Osteoblast (primary cell): ENCODE data around the gene ZNF710. TPM values are rescaled to one million over a fixed set of nuclear protein-coding genes. Genes with fewer than 3 reads are reported as not detected.

ENCODE experiments used
- DNase-seq: peaks from one replicate; pipeline ENCODE4 v3.0.0; 2011; ENCODE audit warnings: low spot score, mixed read lengths; ENCODE audit not compliant: insufficient read length; ENCODE audit errors: missing footprints
- H2AFZ ChIP-seq: 2 replicates; pipeline ENCODE4 v1.6.0; 2011; ENCODE audit warnings: mild to moderate bottlenecking, low read length
- H3K27ac ChIP-seq: 2 replicates; pipeline ENCODE4 v1.5.1; 2011; ENCODE audit warnings: mild to moderate bottlenecking, low read depth, low read length, moderate library complexity
- H3K27me3 ChIP-seq: 2 replicates; pipeline ENCODE4 v1.6.0; 2012; ENCODE audit warnings: mild to moderate bottlenecking, control low read depth, inconsistent platforms, low read length, moderate library complexity; ENCODE audit not compliant: insufficient read depth
- H3K36me3 ChIP-seq: 2 replicates; pipeline ENCODE4 v1.5.1; 2011; ENCODE audit warnings: mild to moderate bottlenecking, low read length, control low read depth, moderate library complexity; ENCODE audit not compliant: insufficient read depth
- H3K4me1 ChIP-seq: 2 replicates; pipeline ENCODE4 v1.5.1; 2011; ENCODE audit warnings: mild to moderate bottlenecking, low read length, control low read depth, moderate library complexity; ENCODE audit not compliant: insufficient read depth
- H3K4me2 ChIP-seq: 2 replicates; pipeline ENCODE4 v1.6.0; 2011; ENCODE audit warnings: mild to moderate bottlenecking, low read length; ENCODE audit not compliant: insufficient read depth
- H3K4me3 ChIP-seq: fragments of 200-600 bp; sonication (generic); 3 replicates; pipeline ENCODE4 v1.5.1; 2012; ENCODE audit warnings: mild to moderate bottlenecking, low read length, inconsistent platforms; ENCODE audit not compliant: insufficient read depth
- H3K79me2 ChIP-seq: 2 replicates; pipeline ENCODE4 v1.6.0; 2012; ENCODE audit warnings: mild to moderate bottlenecking, low read length, control low read depth, inconsistent platforms; ENCODE audit not compliant: insufficient read depth
- H3K9me3 ChIP-seq: 2 replicates; pipeline ENCODE4 v1.5.1; 2011; ENCODE audit warnings: low read depth, low read length, control low read depth
- H4K20me1 ChIP-seq: 2 replicates; pipeline ENCODE4 v1.6.0; 2012; ENCODE audit warnings: mild to moderate bottlenecking, low read length, control low read depth; ENCODE audit not compliant: insufficient read depth
- CTCF ChIP-seq: IDR thresholded peaks from 2 replicates; pipeline ENCODE4 v1.5.1; 2011; ENCODE audit warnings: mild to moderate bottlenecking, low read depth, low read length, moderate library complexity; ENCODE audit errors: extremely low read depth
- total RNA-seq: library from RNA; depleted of rRNA; stranded (reverse); fragments of >200 nt; gene quantifications from 2 replicates; pipeline ENCODE4 v1.2.3, GENCODE V29; 2012

Gene ZNF710
- total RNA-seq, 1 donor: 10.9 TPM

DNA sequence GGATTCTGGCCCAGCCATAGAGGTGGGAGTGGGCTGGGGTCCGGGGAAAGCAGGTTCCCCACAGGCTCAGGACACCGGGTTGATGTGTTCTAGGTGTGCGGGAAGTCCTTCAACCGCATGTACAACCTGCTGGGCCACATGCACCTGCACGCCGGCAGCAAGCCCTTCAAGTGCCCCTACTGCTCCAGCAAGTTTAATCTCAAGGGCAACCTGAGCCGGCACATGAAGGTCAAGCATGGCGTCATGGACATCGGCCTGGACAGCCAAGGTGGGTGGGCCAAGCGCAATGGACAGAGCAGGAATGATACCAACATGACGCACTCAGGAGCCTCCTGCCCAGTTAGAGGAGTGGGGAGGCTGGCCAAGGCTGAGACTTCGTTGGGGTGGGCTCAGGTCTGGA lies 72.9 kb downstream of the ZNF710 start:
- Histone ChIP-seq H3K36me3 (peaks cover 26% of the 10 kb centered on the region), H4K20me1 (no peaks in the 10 kb centered on the region), H3K4me1 (no peaks in the 10 kb centered on the region), H2AFZ (no peak overlapping the region), H3K27me3 (no peaks in the 10 kb centered on the region), H3K4me2 (no peak overlapping the region), H3K79me2 (no peaks in the 10 kb centered on the region), H3K4me3 (no peak overlapping the region), H3K9me3 (no peaks in the 10 kb centered on the region), H3K27ac (no peak overlapping the region)
- DNase-seq: no peak
- TF ChIP-seq CTCF: no peak

DNA sequence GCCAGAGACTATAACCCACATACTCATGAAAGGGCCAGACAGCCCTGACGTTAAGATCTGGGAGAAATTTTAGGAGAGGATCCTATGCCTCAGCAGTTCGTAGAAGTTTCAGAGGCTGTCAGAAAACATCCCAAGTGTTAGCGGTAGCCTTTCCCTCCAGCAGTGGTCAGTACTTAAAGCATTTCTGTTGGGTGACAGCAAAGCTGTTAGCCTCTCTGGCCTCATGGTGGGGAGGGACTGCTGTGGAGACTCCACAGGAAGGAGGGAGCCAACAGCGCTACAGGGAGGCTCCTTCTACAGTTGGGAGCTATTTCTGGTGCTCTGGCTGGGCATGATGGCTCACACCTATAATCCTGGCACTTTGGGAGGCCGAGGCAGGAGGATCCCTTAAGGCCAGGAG lies 73.8 kb downstream of the ZNF710 start:
- Histone ChIP-seq H3K4me2 (no peak overlapping the region), H3K27ac (no peak overlapping the region), H3K4me1 (no peaks in the 10 kb centered on the region), H4K20me1 (no peaks in the 10 kb centered on the region), H3K4me3 (no peak overlapping the region), H2AFZ (no peak overlapping the region), H3K36me3 (peaks cover 28% of the 10 kb centered on the region), H3K27me3 (no peaks in the 10 kb centered on the region), H3K79me2 (no peaks in the 10 kb centered on the region), H3K9me3 (no peaks in the 10 kb centered on the region)
- DNase-seq: no peak
- TF ChIP-seq CTCF: no peak

DNA sequence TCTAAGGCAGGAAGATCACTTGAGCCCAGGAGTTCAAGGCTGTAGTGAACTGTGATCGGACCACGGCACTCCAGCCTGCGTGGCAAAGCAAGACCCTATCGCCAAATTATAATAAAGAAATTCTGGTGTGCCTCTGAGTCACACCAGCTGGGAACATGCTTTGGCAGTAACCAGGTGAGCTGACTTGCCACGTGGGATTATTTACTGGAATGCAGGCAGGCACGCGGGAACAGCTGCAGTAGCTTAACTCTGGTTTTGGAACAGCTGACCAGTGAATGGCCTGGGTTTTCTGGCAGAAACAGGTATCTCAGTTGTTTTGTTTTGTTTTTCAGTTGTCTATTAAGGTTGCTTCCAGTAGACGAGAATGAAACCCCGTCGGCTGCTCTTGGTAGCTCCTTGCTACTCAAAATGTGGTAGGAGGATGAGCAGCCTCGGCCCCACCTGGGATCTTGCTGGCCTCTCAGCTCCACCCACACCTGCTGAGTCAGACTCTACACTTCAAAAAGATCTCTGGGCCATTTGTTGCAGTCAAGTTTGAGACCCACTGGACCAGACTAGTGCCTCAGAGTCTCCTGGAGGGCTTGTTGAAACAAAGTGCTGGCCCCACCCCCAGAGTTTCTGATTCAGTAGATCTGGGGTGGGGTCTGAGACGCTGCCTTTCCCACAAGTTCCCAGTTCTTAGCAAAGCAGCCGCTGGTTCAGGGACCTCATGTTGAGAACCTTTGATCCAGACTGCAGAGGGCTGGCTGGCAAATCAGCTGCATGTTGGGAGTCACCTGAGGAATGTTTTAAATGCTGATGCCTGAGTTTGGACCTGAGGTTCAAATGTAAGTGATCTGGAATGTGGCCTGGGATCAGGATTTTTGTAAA lies 74.5 kb downstream of the ZNF710 start:
- DNase-seq: no peak
- Histone ChIP-seq H3K36me3 (peaks cover 32% of the 10 kb centered on the region), H2AFZ (no peak overlapping the region), H3K4me3 (no peak overlapping the region), H3K27ac (no peak overlapping the region), H4K20me1 (no peaks in the 10 kb centered on the region), H3K4me2 (no peak overlapping the region), H3K27me3 (no peaks in the 10 kb centered on the region), H3K4me1 (no peaks in the 10 kb centered on the region), H3K79me2 (no peaks in the 10 kb centered on the region), H3K9me3 (no peaks in the 10 kb centered on the region)
- no peak for TF ChIP-seq CTCF

DNA sequence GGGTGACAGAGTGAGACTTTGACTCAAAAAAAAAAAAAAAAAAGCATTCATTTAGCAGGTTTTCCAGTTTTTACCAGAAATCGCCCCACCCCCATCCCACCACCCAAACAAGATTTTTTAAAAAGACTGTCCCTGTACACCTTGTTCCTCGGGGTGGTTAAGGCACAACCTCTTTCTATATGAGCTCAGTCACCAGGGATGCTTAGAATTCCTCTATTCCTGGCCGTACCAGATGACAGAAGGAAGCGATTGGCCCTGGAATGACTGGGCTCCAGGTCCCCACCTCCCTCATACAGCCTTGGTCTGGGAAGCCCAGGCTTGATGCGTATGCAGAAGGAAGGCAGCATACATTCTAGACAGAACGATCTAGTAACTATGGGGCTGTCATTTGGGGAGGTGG lies 75.6 kb downstream of the ZNF710 start:
- Histone ChIP-seq H3K79me2 (no peaks in the 10 kb centered on the region), H3K27ac (no peak overlapping the region), H3K27me3 (no peaks in the 10 kb centered on the region), H2AFZ (no peak overlapping the region), H3K36me3 (peaks cover 35% of the 10 kb centered on the region), H3K4me3 (no peak overlapping the region), H3K4me1 (no peaks in the 10 kb centered on the region), H3K4me2 (no peak overlapping the region), H3K9me3 (no peaks in the 10 kb centered on the region), H4K20me1 (no peaks in the 10 kb centered on the region)
- no peak for DNase-seq
- no peak for TF ChIP-seq CTCF
